Measurements from ENCODE around the gene LEF1. TPM values are rescaled to one million over a fixed set of nuclear protein-coding genes. Genes with fewer than 3 reads are reported as not detected.

Gene LEF1
- total RNA-seq, 1 donor from 2014 or later = 0.41 TPM

- TF ChIP-seq, protein P1, sequence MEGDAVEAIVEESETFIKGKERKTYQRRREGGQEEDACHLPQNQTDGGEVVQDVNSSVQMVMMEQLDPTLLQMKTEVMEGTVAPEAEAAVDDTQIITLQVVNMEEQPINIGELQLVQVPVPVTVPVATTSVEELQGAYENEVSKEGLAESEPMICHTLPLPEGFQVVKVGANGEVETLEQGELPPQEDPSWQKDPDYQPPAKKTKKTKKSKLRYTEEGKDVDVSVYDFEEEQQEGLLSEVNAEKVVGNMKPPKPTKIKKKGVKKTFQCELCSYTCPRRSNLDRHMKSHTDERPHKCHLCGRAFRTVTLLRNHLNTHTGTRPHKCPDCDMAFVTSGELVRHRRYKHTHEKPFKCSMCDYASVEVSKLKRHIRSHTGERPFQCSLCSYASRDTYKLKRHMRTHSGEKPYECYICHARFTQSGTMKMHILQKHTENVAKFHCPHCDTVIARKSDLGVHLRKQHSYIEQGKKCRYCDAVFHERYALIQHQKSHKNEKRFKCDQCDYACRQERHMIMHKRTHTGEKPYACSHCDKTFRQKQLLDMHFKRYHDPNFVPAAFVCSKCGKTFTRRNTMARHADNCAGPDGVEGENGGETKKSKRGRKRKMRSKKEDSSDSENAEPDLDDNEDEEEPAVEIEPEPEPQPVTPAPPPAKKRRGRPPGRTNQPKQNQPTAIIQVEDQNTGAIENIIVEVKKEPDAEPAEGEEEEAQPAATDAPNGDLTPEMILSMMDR (IDR thresholded peaks at IDR 0.05; ENCODE audit: borderline replicate concordance) = no peak
- Histone ChIP-seq H3K27ac (replicated peaks) (no peak overlapping the region), H3K27me3 (ENCODE audit: low read depth) (peaks cover 33% of the 10 kb centered on the region), H3K36me3 (no peaks in the 10 kb centered on the region), H3K9me3 (replicated peaks) (no peaks in the 10 kb centered on the region), H3K4me3 (no peak overlapping the region), H3K4me1 (no peaks in the 10 kb centered on the region)
- intact Hi-C loops (cut with micrococcal nuclease) = no loop called here
- DNase-seq = no peak
These were observed 60.9 kb downstream of the LEF1 start for GRCh38 chr4:108107729-108108382.

GRCh38 chr4:108107101-108107500, 61.6 kb downstream of the LEF1 start:
- Histone ChIP-seq H3K9me3 (replicated peaks) (no peaks in the 10 kb centered on the region), H3K4me3 (no peak overlapping the region), H3K4me1 (no peaks in the 10 kb centered on the region), H3K27me3 (ENCODE audit: low read depth) (peaks cover 31% of the 10 kb centered on the region), H3K27ac (replicated peaks) (no peak overlapping the region), H3K36me3 (no peaks in the 10 kb centered on the region)
- no peak for DNase-seq
- TF ChIP-seq, protein P1 (IDR thresholded peaks at IDR 0.05; ENCODE audit: borderline replicate concordance) = no peak
- intact Hi-C loops (cut with micrococcal nuclease) = no loop called here

DNA sequence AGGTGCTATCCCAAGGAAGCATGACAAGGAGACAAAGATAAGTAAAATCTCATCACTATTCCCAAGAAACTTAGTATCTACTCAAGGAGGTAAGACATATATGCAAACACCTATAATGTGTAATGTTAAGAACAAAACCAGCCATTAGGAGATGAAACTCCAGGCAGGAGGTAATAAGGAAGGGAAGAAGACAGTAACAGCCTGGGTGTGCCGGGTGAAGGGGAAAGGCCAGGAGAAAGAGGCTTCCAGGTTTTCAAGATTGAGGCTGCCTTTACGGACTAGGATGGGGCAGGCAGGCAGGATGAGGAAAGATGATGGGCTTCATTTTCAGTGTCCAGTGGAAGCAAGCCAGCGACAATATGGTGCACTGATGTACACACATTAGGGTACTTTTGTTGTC, 62.5 kb downstream of the LEF1 start:
- Histone ChIP-seq H3K27me3 (ENCODE audit: low read depth) (peaks cover 28% of the 10 kb centered on the region), H3K27ac (replicated peaks) (no peak overlapping the region), H3K4me3 (no peak overlapping the region), H3K4me1 (no peaks in the 10 kb centered on the region), H3K9me3 (replicated peaks) (no peaks in the 10 kb centered on the region), H3K36me3 (no peaks in the 10 kb centered on the region)
- intact Hi-C loops (cut with micrococcal nuclease) = no loop called here
- DNase-seq = no peak
- TF ChIP-seq, protein P1 (IDR thresholded peaks at IDR 0.05; ENCODE audit: borderline replicate concordance) = no peak

GRCh38 chr4:108103099-108103862, 65.5 kb downstream of the LEF1 start:
- Histone ChIP-seq H3K4me3 (no peak overlapping the region), H3K4me1 (no peaks in the 10 kb centered on the region), H3K27me3 (ENCODE audit: low read depth) (peaks cover 27% of the 10 kb centered on the region), H3K36me3 (no peaks in the 10 kb centered on the region), H3K27ac (replicated peaks) (no peak overlapping the region), H3K9me3 (replicated peaks) (no peaks in the 10 kb centered on the region)
- intact Hi-C loops (cut with micrococcal nuclease) = no loop called here
- TF ChIP-seq, protein P1 (IDR thresholded peaks at IDR 0.05; ENCODE audit: borderline replicate concordance) = no peak
- DNase-seq = no peak

DNA sequence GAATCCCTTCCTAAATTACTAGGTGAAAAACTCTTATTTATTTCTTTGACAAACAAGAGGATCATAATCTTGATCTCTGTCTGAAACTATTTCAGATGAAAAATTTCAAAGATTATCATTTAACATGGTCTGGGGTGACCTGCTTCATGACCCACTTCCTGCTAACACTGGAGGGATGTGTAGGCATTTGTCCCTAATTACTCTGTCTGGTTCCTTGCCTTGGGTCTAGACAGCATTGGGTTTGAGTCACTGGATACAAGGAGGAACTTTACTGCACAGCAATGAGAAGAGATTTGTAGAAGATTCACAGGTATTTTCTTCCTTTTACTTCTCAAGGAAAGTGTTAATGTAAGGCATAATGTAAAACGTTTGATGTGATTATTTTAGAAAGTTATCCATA, 67.9 kb downstream of the LEF1 start:
- Histone ChIP-seq H3K27ac (replicated peaks) (no peak overlapping the region), H3K27me3 (ENCODE audit: low read depth) (peaks cover 26% of the 10 kb centered on the region), H3K4me3 (no peak overlapping the region), H3K4me1 (no peaks in the 10 kb centered on the region), H3K9me3 (replicated peaks) (no peaks in the 10 kb centered on the region), H3K36me3 (no peaks in the 10 kb centered on the region)
- TF ChIP-seq, protein P1 (IDR thresholded peaks at IDR 0.05; ENCODE audit: borderline replicate concordance) = no peak
- DNase-seq = no peak
- intact Hi-C loops (cut with micrococcal nuclease) = no loop called here
